ENCODE data around the gene MSL3B.

Gene MSL3B

DNA sequence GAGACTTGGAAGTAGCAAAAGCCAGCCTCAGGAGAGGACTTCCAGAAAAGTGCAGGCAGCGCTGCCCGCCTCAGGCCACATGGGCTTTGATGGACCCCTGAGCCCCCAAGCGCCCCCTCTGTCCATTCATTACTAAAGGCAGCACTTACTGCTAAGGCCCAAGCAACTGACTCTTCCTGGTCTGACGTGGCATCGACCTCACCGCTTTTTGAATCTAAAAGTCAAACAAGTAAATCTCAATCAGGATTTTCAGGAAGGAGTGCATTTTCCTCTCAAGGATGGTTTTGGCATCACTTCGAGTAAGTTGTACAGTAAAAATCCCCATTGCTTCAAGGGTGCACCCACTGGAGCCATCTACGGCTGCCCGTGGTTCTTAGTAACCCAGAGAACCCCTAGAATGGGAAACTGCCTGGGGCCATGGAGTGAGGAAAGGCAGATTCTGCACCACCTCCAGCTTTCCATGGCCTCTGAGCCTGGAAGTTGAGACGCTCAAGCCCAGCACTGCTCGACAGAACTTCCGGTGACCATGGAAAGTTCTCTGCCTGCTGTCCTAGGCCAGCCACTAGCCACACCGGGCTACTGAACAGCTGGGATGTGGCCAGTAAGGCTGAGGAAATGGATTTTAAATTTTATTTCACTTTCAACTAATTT lies 20.8 kb downstream of the MSL3B start:
- TF ChIP-seq, protein P1, sequence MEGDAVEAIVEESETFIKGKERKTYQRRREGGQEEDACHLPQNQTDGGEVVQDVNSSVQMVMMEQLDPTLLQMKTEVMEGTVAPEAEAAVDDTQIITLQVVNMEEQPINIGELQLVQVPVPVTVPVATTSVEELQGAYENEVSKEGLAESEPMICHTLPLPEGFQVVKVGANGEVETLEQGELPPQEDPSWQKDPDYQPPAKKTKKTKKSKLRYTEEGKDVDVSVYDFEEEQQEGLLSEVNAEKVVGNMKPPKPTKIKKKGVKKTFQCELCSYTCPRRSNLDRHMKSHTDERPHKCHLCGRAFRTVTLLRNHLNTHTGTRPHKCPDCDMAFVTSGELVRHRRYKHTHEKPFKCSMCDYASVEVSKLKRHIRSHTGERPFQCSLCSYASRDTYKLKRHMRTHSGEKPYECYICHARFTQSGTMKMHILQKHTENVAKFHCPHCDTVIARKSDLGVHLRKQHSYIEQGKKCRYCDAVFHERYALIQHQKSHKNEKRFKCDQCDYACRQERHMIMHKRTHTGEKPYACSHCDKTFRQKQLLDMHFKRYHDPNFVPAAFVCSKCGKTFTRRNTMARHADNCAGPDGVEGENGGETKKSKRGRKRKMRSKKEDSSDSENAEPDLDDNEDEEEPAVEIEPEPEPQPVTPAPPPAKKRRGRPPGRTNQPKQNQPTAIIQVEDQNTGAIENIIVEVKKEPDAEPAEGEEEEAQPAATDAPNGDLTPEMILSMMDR (IDR thresholded peaks at IDR 0.05; ENCODE audit: borderline replicate concordance, insufficient read depth, low read depth, low read length) = no peak
- no peak overlapping the region for H3K4me3 ChIP-seq (ENCODE audit: low read depth, low read length)

DNA sequence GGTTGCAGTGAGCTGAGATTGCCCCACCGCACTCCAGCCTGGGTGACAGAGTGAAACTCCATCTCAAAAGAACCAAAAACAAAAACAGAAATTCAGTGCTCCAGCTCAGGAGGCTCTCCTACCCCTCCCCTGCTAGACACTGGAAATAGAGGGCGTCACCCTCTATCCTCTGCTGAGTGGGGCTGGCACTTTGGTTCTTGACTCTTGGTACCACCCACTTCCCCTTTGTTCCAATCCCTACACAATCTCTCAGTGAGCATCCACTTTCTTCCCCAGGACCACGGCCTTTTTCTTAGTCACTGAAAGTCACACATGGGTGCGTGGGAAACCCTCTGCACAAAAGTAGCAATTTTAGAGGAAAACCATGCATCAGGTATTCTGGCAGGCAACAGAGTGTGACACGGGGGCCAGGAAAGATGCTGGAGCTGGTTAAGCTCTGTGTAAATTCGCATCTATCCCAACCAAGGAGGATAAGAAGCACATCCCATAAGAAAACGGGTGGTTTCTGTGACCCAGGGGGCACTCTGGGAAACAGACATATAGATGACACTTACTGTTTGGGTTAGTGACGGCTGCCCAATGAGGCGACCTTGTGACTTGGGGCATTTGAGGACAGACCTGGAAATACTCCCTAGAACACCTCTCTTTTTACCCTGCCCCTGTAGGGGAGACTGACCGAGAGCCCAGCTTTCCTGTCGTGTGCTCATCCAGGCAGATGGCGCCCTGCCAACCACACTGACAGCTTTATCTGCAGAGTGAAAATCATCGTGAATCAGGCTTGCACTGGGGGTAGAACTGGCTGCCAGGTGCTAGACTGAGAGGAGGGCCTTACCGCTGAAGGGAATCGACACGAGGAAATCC lies 21.6 kb downstream of the MSL3B start:
- TF ChIP-seq, protein P1 (IDR thresholded peaks at IDR 0.05; ENCODE audit: borderline replicate concordance, insufficient read depth, low read depth, low read length) = no peak
- H3K4me3 ChIP-seq (ENCODE audit: low read depth, low read length) = no peak overlapping the region

DNA sequence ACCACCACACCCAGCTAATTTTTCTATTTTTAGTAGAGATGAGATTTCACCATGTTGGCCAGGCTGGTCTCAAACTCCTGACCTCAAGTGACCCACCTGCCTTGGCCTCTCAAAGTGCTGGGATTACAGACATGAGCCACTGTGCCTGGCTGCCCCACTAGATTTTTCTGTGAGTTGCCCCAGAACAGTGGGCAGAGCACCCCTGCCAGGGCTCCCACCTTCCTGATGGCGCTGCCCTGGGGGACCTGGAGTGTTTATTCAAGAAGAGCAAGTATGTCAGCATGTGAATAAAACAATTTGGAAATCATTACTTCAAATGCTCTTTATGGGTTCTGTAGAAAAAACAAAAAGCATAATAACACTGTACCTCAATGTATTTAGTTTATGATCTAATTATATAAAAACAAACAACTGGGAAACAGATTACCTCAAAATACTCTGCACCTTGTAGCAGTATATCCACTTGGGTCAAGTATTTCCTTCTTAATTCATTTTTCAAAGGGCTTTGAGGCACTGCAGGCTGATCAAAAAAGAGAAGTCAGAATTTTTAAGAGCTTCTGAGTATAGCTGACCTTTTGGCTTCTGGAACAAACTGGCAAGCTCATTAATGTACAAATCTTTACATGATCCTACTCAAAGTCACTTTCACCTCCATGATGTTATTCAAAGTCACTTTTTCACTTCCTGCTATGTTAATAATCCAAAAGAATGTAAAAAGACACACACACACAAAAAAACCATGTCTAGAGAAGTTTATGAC lies 22.7 kb downstream of the MSL3B start:
- no peak overlapping the region for H3K4me3 ChIP-seq (ENCODE audit: low read depth, low read length)
- TF ChIP-seq, protein P1 (IDR thresholded peaks at IDR 0.05; ENCODE audit: borderline replicate concordance, insufficient read depth, low read depth, low read length) = no peak

DNA sequence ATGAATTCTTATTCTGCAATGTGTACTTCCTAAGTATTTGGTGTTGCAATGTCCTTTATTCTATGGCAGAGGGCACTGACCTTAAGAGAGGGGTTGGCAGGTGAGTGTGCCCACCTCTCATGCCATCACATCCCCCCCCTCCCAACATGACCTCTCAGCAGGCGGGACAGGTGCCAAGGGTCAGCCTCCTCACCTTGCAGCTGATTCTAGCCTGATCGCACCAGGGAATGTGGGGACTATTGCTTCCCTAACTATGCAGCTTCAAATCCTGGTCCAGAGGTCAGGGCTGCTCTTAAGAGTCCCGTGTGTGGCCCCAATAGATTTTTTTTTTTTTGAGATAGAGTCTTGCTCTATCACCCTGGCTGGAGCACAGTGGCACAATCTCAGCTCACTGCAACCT lies 23.4 kb downstream of the MSL3B start:
- TF ChIP-seq, protein P1 (IDR thresholded peaks at IDR 0.05; ENCODE audit: borderline replicate concordance, insufficient read depth, low read depth, low read length) = no peak
- H3K4me3 ChIP-seq (ENCODE audit: low read depth, low read length) = no peak overlapping the region

DNA sequence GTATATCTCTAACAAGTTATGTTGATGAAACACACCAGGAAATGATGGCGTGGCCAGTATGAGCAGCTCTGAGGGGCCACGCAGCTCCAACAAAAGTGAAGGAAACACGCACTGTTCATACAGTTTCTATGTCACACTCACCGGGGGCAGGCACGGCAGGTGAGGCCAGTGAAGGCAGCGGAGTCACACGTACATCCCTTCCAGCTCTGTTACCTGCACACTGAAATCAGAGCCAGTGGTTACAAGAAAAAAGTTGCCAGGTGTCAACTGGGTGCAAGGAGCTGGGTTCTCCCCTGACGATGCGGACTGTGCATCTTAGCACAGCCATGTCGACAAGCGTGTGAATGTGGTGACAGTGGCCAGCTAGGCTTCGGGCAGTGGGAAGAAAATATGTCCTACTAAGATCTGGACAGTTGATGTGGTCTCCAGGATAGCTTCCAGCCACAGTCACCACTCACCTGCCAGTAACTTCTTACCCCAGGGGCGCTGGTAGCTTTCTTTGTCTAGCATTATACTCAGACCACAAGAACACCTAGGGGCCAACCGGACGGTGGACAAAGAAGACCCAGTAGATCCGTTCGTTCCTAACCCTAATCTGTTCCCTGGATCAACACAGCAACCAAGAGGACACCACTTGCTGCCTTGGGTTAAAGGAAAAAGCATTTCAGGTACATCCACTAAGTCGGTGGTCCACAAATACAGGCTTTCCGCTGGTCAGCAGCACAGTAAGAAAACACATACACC lies 23.9 kb downstream of the MSL3B start:
- no peak overlapping the region for H3K4me3 ChIP-seq (ENCODE audit: low read depth, low read length)
- TF ChIP-seq, protein P1 (IDR thresholded peaks at IDR 0.05; ENCODE audit: borderline replicate concordance, insufficient read depth, low read depth, low read length) = no peak

DNA sequence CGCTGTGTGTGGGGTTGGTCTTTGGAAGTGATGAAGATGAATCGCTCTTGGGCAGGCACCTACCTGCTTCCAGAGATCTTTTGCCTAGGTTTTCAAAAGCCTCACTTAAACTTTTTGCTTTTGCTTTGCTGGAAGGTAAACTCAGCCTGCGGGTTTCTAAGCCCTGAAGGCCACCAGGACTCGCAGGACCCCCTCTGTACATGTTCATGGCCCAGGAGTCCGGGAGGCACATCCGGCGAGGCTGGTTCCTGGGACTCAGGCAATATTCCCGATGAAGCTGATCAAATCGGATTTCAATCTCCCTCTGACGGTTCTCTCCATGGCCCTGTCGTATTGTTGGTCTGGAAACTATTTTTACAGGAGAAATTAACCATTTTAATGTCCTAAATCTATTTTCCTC lies 27.0 kb downstream of the MSL3B start:
- TF ChIP-seq, protein P1 (IDR thresholded peaks at IDR 0.05; ENCODE audit: borderline replicate concordance, insufficient read depth, low read depth, low read length) = no peak
- H3K4me3 ChIP-seq (ENCODE audit: low read depth, low read length) = no peak overlapping the region

Data from GM12875 (cell line).